ENCODE results near the gene ARL5B.
A peak's percentile ranks its signal among the peaks of the same experiment; 100 is the strongest.

The ARL5B gene

GRCh38 chr10:18610517-18610916 lies 48.7 kb upstream of the ARL5B start (continued):
- TF ChIP-seq ZNF404 (tag by site-specific recombination; IDR thresholded peaks at IDR 0.05) (no peak), ZBTB1 (tag by site-specific recombination; IDR thresholded peaks at IDR 0.05) (no peak), ZIC2 (tag by site-specific recombination; IDR thresholded peaks at IDR 0.05) (no peak), ZFP41 (tag by site-specific recombination; IDR thresholded peaks at IDR 0.05; ENCODE audit: borderline replicate concordance) (no peak), ZNF132 (tag by site-specific recombination; IDR thresholded peaks at IDR 0.05; ENCODE audit: borderline replicate concordance) (no peak), KLF7 (tag by site-specific recombination; IDR thresholded peaks at IDR 0.05; ENCODE audit: borderline replicate concordance) (no peak), ZNF274 (IDR thresholded peaks at IDR 0.05; ENCODE audit: low read length) (no peak), ZNF274 (tag by site-specific recombination; IDR thresholded peaks at IDR 0.05; ENCODE audit: borderline replicate concordance) (no peak), ZBTB7A (tag by site-specific recombination; IDR thresholded peaks at IDR 0.05; ENCODE audit: low read depth) (no peak), ZNF549 (tag by site-specific recombination; IDR thresholded peaks at IDR 0.05) (no peak), ZNF704 (tag by site-specific recombination; IDR thresholded peaks at IDR 0.05) (no peak), ZNF449 (tag by site-specific recombination; IDR thresholded peaks at IDR 0.05) (no peak), ZNF221 (tag by site-specific recombination; IDR thresholded peaks at IDR 0.05; ENCODE audit: borderline replicate concordance) (no peak), ZNF624 (tag by site-specific recombination; IDR thresholded peaks at IDR 0.05) (no peak), ZSCAN18 (tag by site-specific recombination; IDR thresholded peaks at IDR 0.05) (no peak), ZBTB10 (tag by site-specific recombination; IDR thresholded peaks at IDR 0.05) (no peak), ZNF211 (tag by site-specific recombination; IDR thresholded peaks at IDR 0.05; ENCODE audit: low read depth) (no peak), ZNF23 (tag by site-specific recombination; IDR thresholded peaks at IDR 0.05; ENCODE audit: borderline replicate concordance) (no peak), GLIS1 (tag by site-specific recombination; IDR thresholded peaks at IDR 0.05) (no peak)

- Histone ChIP-seq H3K4me1 (ENCODE audit: control insufficient read depth, insufficient read depth, low read length) (peaks cover 19% of the 10 kb centered on the region), H3K27ac (ENCODE audit: extremely low read depth, low read depth, low read length) (peak overlapping the region; percentile 53; the same call in 1 of the 2 replicates), H3K9me3 (ENCODE audit: control insufficient read depth, insufficient read depth, low read depth, low read length) (no peaks in the 10 kb centered on the region), H3K36me3 (ENCODE audit: control insufficient read depth in 2 of 2, insufficient read depth in 1 of 2, low read length in 2 of 2) (peaks cover 3 to 8% of the 10 kb centered on the region in 2 experiments; a peak in 2 of 3 replicates), H3K4me3 (ENCODE audit: low read depth, low read length) (no peak overlapping the region)
- ChIA-PET POLR2A (no interaction called here), CTCF (no interaction called here)
- no peak for TF ChIP-seq ZNF391 (tag by site-specific recombination; IDR thresholded peaks at IDR 0.05; ENCODE audit: borderline replicate concordance, low read depth)
- 0 out of 2 replicates have a peak, but pooled peaks have one; percentile 60 for TF ChIP-seq ZNF558 (tag by site-specific recombination; IDR thresholded peaks at IDR 0.05)
These were observed 48.1 kb upstream of the ARL5B start for GRCh38 chr10:18611168-18611567.

Data from HEK293 (cell line).